Measurements from ENCODE around the gene KLHL1. TPM values are rescaled to one million over a fixed set of nuclear protein-coding genes. Genes with fewer than 3 reads are reported as not detected.

KLHL1 gene
- total and polyA plus RNA-seq, 9 of the 15 experiments (the other 6 are each of a cell fraction or from before 2014, with no cell fraction given): not detected

GRCh38 chr13:69980799-69981198, 127.5 kb downstream of the KLHL1 start:
- no peaks in the 10 kb centered on the region for H3K27me3 ChIP-seq (ENCODE audit: control insufficient read depth in 2 of 2, insufficient read depth in 2 of 2, low read length in 2 of 2)
- H4K20me1 ChIP-seq (replicated peaks; ENCODE audit: control insufficient read depth, insufficient read depth, low read length): no peaks in the 10 kb centered on the region
- H2AFZ ChIP-seq (ENCODE audit: low read depth, low read length): no peak overlapping the region
- POLR2A ChIA-PET: no interaction called here
- no TSS peak for BruUV-seq (replicated peaks)
- intact Hi-C loops (cut with micrococcal nuclease) (no loop called here), in situ Hi-C loops (cut with MboI) (no loop called here)
- no peak overlapping the region for H3K4me3 ChIP-seq
- no peak overlapping the region for H3K27ac ChIP-seq (ENCODE audit: extremely low read depth, low read depth, low read length)
- no peak overlapping the region for H3K9ac ChIP-seq (ENCODE audit: insufficient read depth in 1 of 2, low read depth in 2 of 2, low read length in 2 of 2)
- TF ChIP-seq SNIP1 (IDR thresholded peaks at IDR 0.05; ENCODE audit: low read depth) (no peak), JUN (IDR thresholded peaks at IDR 0.05; ENCODE audit: borderline replicate concordance, low read depth, low read length) (no peak), JUN (CRISPR knock-in tag; IDR thresholded peaks at IDR 0.05; ENCODE audit: borderline replicate concordance) (no peak), ZNF398 (CRISPR knock-in tag; IDR thresholded peaks at IDR 0.05) (no peak), POLR3A (IDR thresholded peaks at IDR 0.05; ENCODE audit: borderline replicate concordance, extremely low read depth, insufficient read depth, insufficient read length) (no peak), IRF2 (CRISPR knock-in tag; IDR thresholded peaks at IDR 0.05) (no peak), CXXC5 (CRISPR knock-in tag; IDR thresholded peaks at IDR 0.05) (no peak), ZZZ3 (IDR thresholded peaks at IDR 0.05) (no peak), E2F6 (IDR thresholded peaks at IDR 0.05; ENCODE audit: borderline replicate concordance in 1 of 2, extremely low read depth in 1 of 2, insufficient read depth in 1 of 2, insufficient read length in 1 of 2, low read depth in 1 of 2, low read length in 1 of 2, poor library complexity in 1 of 2, severe bottlenecking in 1 of 2) (no peak), ETV5 (CRISPR knock-in tag; IDR thresholded peaks at IDR 0.05; ENCODE audit: low read depth) (no peak), ZNF518B (CRISPR knock-in tag; IDR thresholded peaks at IDR 0.05) (no peak)
- no peak for DNase-seq (ENCODE audit: extremely low read depth in 1 of 4, low spot score in 3 of 4)
- CTCF ChIA-PET (ENCODE audit: low intra/inter-chr PET ratio): no interaction called here
- H3K79me2 ChIP-seq (ENCODE audit: control insufficient read depth, insufficient read depth, low read length): no peaks in the 10 kb centered on the region
- no peak for ATAC-seq
- no peak for FAIRE-seq
- no peaks in the 10 kb centered on the region for H3K9me1 ChIP-seq (ENCODE audit: control insufficient read depth, insufficient read depth, low read length)
- H3K9me3 ChIP-seq (replicated peaks; ENCODE audit: control insufficient read depth, insufficient read depth, low read depth, low read length): no peaks in the 10 kb centered on the region
- no peaks in the 10 kb centered on the region for H3K36me3 ChIP-seq (ENCODE audit: control insufficient read depth, insufficient read depth, low read length)
- no peaks in the 10 kb centered on the region for H3K4me1 ChIP-seq (replicated peaks in 1 of 2; ENCODE audit: control insufficient read depth in 2 of 2, insufficient read depth in 2 of 2, low read length in 2 of 2)
- no peak overlapping the region for H3K4me2 ChIP-seq (ENCODE audit: insufficient read depth, low read length)
